GM23338 (cell line): Measurements from ENCODE around the gene SUSD1. TPM values are rescaled to one million over a fixed set of nuclear protein-coding genes. Genes with fewer than 3 reads are reported as not detected.
A peak's percentile ranks its signal among the peaks of the same experiment; 100 is the strongest.

ENCODE experiments used
- ATAC-seq: fragments of 200-7000 bp; cut with Tn5 transposase; 3 replicates; pipeline ENCODE4 v1.9.1; 2020
- DNase-seq: peaks from one replicate; pipeline ENCODE4 v3.0.0-alpha.2; 2015; ENCODE audit warnings: low spot score
- H2AFZ ChIP-seq: fragments of 200-600 bp; sonication (generic); 2 replicates; pipeline ENCODE4 v1.8.0; 2016; ENCODE audit warnings: antibody characterized with exemption, mild to moderate bottlenecking, moderate library complexity
- H3F3A ChIP-seq: fragments of 200-600 bp; sonication (generic); replicated peaks from 2 replicates; pipeline ENCODE4 v1.8.0; 2017; ENCODE audit warnings: antibody characterized with exemption, mixed run types, low read depth
- H3K27ac ChIP-seq: fragments of 200-600 bp; sonication (generic); 2 replicates; pipeline ENCODE4 v1.6.1; 2016; ENCODE audit warnings: low read depth
- H3K27me3 ChIP-seq: fragments of 200-600 bp; sonication (generic); 2 replicates; pipeline ENCODE4 v1.8.0; 2016; ENCODE audit warnings: mild to moderate bottlenecking, mixed run types, moderate library complexity; ENCODE audit not compliant: insufficient read depth
- H3K36me3 ChIP-seq: fragments of 200-600 bp; sonication (generic); 2 replicates; pipeline ENCODE4 v1.8.0; 2016; ENCODE audit warnings: mild to moderate bottlenecking; ENCODE audit not compliant: insufficient read depth
- H3K4me1 ChIP-seq: fragments of 200-600 bp; sonication (generic); 2 replicates; pipeline ENCODE4 v1.8.0; 2016; ENCODE audit warnings: mild to moderate bottlenecking, moderate library complexity; ENCODE audit not compliant: insufficient read depth
- H3K4me2 ChIP-seq: fragments of 200-600 bp; sonication (generic); 2 replicates; pipeline ENCODE4 v1.7.1; 2017; ENCODE audit warnings: mixed run types
- H3K4me3 ChIP-seq: fragments of 200-600 bp; sonication (generic); 2 replicates; pipeline ENCODE4 v1.6.1; 2016; ENCODE audit warnings: mixed run types
- H3K79me2 ChIP-seq: fragments of 200-600 bp; sonication (generic); replicated peaks from 2 replicates; pipeline ENCODE4 v1.8.0; 2017; ENCODE audit warnings: mild to moderate bottlenecking; ENCODE audit not compliant: insufficient read depth
- H3K9me2 ChIP-seq: fragments of 200-600 bp; sonication (generic); 2 replicates; pipeline ENCODE4 v1.8.0; 2017; ENCODE audit not compliant: insufficient read depth
- H4K20me1 ChIP-seq: fragments of 200-600 bp; sonication (generic); replicated peaks from 2 replicates; pipeline ENCODE4 v1.8.0; 2017; ENCODE audit warnings: mild to moderate bottlenecking; ENCODE audit not compliant: insufficient read depth
- H3K27ac Mint-ChIP-seq: 2 replicates; pipeline ENCODE4 v1.8.0; 2020; ENCODE audit warnings: inconsistent platforms, mild to moderate bottlenecking, moderate library complexity, mixed read lengths
- H3K27me3 Mint-ChIP-seq: 3 replicates; pipeline ENCODE4 v1.8.0; 2022; ENCODE audit warnings: low read depth, mild to moderate bottlenecking, moderate library complexity, mixed read lengths, inconsistent platforms; ENCODE audit not compliant: insufficient read depth, poor library complexity
- H3K36me3 Mint-ChIP-seq: 3 replicates; pipeline ENCODE4 v1.8.0; 2021; ENCODE audit warnings: low read depth, mild to moderate bottlenecking, inconsistent platforms, moderate library complexity, mixed read lengths
- H3K4me1 Mint-ChIP-seq: 3 replicates; pipeline ENCODE4 v1.8.0; 2020; ENCODE audit warnings: mild to moderate bottlenecking, inconsistent platforms, mixed read lengths
- H3K4me3 Mint-ChIP-seq: 3 replicates; pipeline ENCODE4 v1.8.0; 2021; ENCODE audit warnings: moderate library complexity, mild to moderate bottlenecking, inconsistent platforms, mixed read lengths
- H3K9me3 Mint-ChIP-seq: 3 replicates; pipeline ENCODE4 v1.8.0; 2020; ENCODE audit warnings: moderate library complexity, mild to moderate bottlenecking, inconsistent platforms, mixed read lengths
- EZH2 ChIP-seq: fragments of 200-600 bp; sonication (generic); IDR thresholded peaks from one replicate; pipeline ENCODE4 v1.8.0; 2017; ENCODE audit warnings: antibody characterized with exemption, mild to moderate bottlenecking, low read depth; ENCODE audit not compliant: unreplicated experiment
- JUNB ChIP-seq: IDR thresholded peaks from one replicate; pipeline ENCODE4 v1.6.1; 2016; ENCODE audit warnings: antibody characterized with exemption; ENCODE audit not compliant: unreplicated experiment
- NANOG ChIP-seq: IDR thresholded peaks from 2 replicates; pipeline ENCODE4 v1.6.1; 2016; ENCODE audit warnings: antibody characterized with exemption, borderline replicate concordance
- POLR2AphosphoS5 ChIP-seq: IDR thresholded peaks from 2 replicates; pipeline ENCODE4 v1.6.1; 2016; ENCODE audit warnings: antibody characterized with exemption, low read depth
- STAT1 ChIP-seq: IDR thresholded peaks from one replicate; pipeline ENCODE4 v1.6.1; 2016; ENCODE audit warnings: antibody characterized with exemption; ENCODE audit not compliant: unreplicated experiment
- ZNF114 ChIP-seq: fragments of 250-450 bp; sonication (Bioruptor Pico); IDR thresholded peaks from 2 replicates; pipeline ENCODE4 v1.5.0; 2020; ENCODE audit warnings: mild to moderate bottlenecking, moderate library complexity
- ZNF331 ChIP-seq: fragments of 250-450 bp; sonication (Bioruptor Pico); IDR thresholded peaks from 2 replicates; pipeline ENCODE4 v1.5.0; 2020; ENCODE audit warnings: low read depth, mild to moderate bottlenecking, moderate library complexity
- polyA plus RNA-seq: library from polyadenylated mRNA; unstranded; fragments of >200 nt; fragmentation: Nextera tagmentation; extraction: Ambion mirVana; gene quantifications from 2 replicates; pipeline ENCODE4 v1.2.1, GENCODE V29; 2016
- total RNA-seq: library from RNA; depleted of rRNA; stranded (reverse); fragments of >200 nt; shearing (Covaris generic); gene quantifications from 2 replicates; pipeline ENCODE4 v1.2.3, GENCODE V29; 2014
- TF ChIP-seq, protein P1 (sequence below), 2 experiments: fragments of 200-600 bp in 1 of 2; sonication (generic) in 1 of 2; conservative IDR thresholded peaks; 2 replicates each; pipeline versions ENCODE4 v1.5.1 to v1.6.1; 2016 to 2017; ENCODE audit warnings: antibody characterized with exemption in 2 of 2, low read depth in 2 of 2, mild to moderate bottlenecking in 2 of 2, moderate library complexity in 1 of 2

Gene SUSD1
- total and polyA plus RNA-seq, 2 experiments from 2014 or later, result 1.2 to 6.4 TPM

DNA sequence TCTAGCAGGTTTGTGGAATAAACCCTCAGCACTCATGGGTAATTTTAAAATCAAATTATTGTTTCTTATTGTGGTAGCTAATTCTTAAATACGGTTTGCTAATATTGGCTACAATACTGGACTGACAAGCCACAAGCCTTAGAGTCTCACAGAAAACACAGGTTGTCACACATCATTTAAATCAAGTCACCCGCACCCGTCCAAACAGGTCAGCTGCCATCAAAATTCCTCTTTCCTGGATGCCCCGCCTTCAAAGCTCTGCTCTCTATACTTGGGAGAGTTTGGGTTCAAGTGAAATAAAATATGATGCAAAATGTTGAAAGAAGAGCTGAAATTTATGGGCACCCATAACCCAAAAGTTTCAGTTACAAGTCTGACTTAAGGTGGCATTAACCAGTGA, 12.3 kb upstream of the SUSD1 start:
- Mint-ChIP-seq H3K36me3 (no peaks in the 10 kb centered on the region), H3K27me3 (peaks cover 4% of the 10 kb centered on the region), H3K9me3 (peaks cover 8% of the 10 kb centered on the region; the same call in 2 of the 3 replicates), H3K4me3 (no peak overlapping the region), H3K27ac (no peak overlapping the region), H3K4me1 (peaks cover 7% of the 10 kb centered on the region; the same call in 2 of the 3 replicates)
- Histone ChIP-seq H3K4me1 (peaks cover 5% of the 10 kb centered on the region; the same call in 1 of the 2 replicates), H3K9me2 (no peaks in the 10 kb centered on the region), H3K4me3 (no peak overlapping the region), H4K20me1 (no peaks in the 10 kb centered on the region), H3K27ac (no peak overlapping the region), H3K36me3 (no peaks in the 10 kb centered on the region), H3K79me2 (no peaks in the 10 kb centered on the region), H3K27me3 (no peaks in the 10 kb centered on the region), H2AFZ (0 out of 2 replicates have a peak overlapping the region, but pooled peaks have one; percentile 6), H3F3A (no peaks in the 10 kb centered on the region), H3K4me2 (no peak overlapping the region)
- TF ChIP-seq ZNF114 (CRISPR knock-in tag) (no peak), JUNB (no peak), STAT1 (no peak)
- ATAC-seq, result no peak
- no peak for DNase-seq

- no peak overlapping the region for H3K4me3 ChIP-seq
- H3K4me2 ChIP-seq, result no peak overlapping the region
- Mint-ChIP-seq H3K4me1 (peaks cover 7% of the 10 kb centered on the region; the same call in 2 of the 3 replicates), H3K9me3 (peaks cover 8% of the 10 kb centered on the region; the same call in 2 of the 3 replicates), H3K4me3 (no peak overlapping the region), H3K36me3 (no peaks in the 10 kb centered on the region), H3K27ac (no peak overlapping the region), H3K27me3 (peaks cover 4% of the 10 kb centered on the region)
- TF ChIP-seq NANOG (no peak), STAT1 (no peak), POLR2AphosphoS5 (no peak)
- TF ChIP-seq, protein P1, sequence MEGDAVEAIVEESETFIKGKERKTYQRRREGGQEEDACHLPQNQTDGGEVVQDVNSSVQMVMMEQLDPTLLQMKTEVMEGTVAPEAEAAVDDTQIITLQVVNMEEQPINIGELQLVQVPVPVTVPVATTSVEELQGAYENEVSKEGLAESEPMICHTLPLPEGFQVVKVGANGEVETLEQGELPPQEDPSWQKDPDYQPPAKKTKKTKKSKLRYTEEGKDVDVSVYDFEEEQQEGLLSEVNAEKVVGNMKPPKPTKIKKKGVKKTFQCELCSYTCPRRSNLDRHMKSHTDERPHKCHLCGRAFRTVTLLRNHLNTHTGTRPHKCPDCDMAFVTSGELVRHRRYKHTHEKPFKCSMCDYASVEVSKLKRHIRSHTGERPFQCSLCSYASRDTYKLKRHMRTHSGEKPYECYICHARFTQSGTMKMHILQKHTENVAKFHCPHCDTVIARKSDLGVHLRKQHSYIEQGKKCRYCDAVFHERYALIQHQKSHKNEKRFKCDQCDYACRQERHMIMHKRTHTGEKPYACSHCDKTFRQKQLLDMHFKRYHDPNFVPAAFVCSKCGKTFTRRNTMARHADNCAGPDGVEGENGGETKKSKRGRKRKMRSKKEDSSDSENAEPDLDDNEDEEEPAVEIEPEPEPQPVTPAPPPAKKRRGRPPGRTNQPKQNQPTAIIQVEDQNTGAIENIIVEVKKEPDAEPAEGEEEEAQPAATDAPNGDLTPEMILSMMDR (conservative IDR thresholded peaks at IDR 0.05; ENCODE audit: low read depth in 2 of 2), result no peak
- no peaks in the 10 kb centered on the region for H3K9me2 ChIP-seq
- no peak for ATAC-seq
- DNase-seq, result no peak
- no peaks in the 10 kb centered on the region for H3K79me2 ChIP-seq
- H3K27me3 ChIP-seq, result no peaks in the 10 kb centered on the region
- no peaks in the 10 kb centered on the region for H3F3A ChIP-seq
- no peak overlapping the region for H2AFZ ChIP-seq
- no peaks in the 10 kb centered on the region for H3K36me3 ChIP-seq
- H3K4me1 ChIP-seq, result peaks cover 5% of the 10 kb centered on the region; the same call in 1 of the 2 replicates
- H3K27ac ChIP-seq, result no peak overlapping the region
- no peaks in the 10 kb centered on the region for H4K20me1 ChIP-seq
Measured at GRCh38 chr9:112186695-112187094, 11.6 kb upstream of the SUSD1 start.

GRCh38 chr9:112184946-112185345, 9.8 kb upstream of the SUSD1 start:
- Mint-ChIP-seq H3K27ac (no peak overlapping the region), H3K27me3 (peaks cover 12% of the 10 kb centered on the region), H3K4me1 (peaks cover 22% of the 10 kb centered on the region), H3K36me3 (no peaks in the 10 kb centered on the region), H3K9me3 (peaks cover 8% of the 10 kb centered on the region; the same call in 2 of the 3 replicates), H3K4me3 (no peak overlapping the region)
- no peaks in the 10 kb centered on the region for H3K27me3 ChIP-seq
- no peak overlapping the region for H2AFZ ChIP-seq
- H3K36me3 ChIP-seq, result no peaks in the 10 kb centered on the region
- H3F3A ChIP-seq, result no peaks in the 10 kb centered on the region
- no peaks in the 10 kb centered on the region for H3K9me2 ChIP-seq
- H3K79me2 ChIP-seq, result no peaks in the 10 kb centered on the region
- no peak overlapping the region for H3K27ac ChIP-seq
- H3K4me3 ChIP-seq, result no peak overlapping the region
- no peak overlapping the region for H3K4me2 ChIP-seq
- no peak for ATAC-seq
- H3K4me1 ChIP-seq, result peaks cover 15% of the 10 kb centered on the region; the same call in 1 of the 2 replicates
- H4K20me1 ChIP-seq, result no peaks in the 10 kb centered on the region
- DNase-seq, result no peak
- TF ChIP-seq ZNF331 (CRISPR knock-in tag) (no peak), EZH2 (no peak)
- TF ChIP-seq, protein P1 (conservative IDR thresholded peaks at IDR 0.05; ENCODE audit: low read depth in 2 of 2), result no peak
